A549 (cell line): ENCODE data around the gene SLC38A11. TPM values are rescaled to one million over a fixed set of nuclear protein-coding genes. Genes with fewer than 3 reads are reported as not detected.
"Not testable (repeated sequence)": the region's sequence is repeated elsewhere in the genome, so short reads cannot be mapped to it uniquely, and the experiment has no call there.

ENCODE experiments used
- ATAC-seq, 2 experiments: fragments of 200-7000 bp in 1 of 2; fragments of >200 bp in 1 of 2; cut with Nextera tagmentation in 1 of 2; cut with Tn5 transposase in 1 of 2; 3 replicates each; pipeline versions ENCODE4 v1.8.0 to v1.9.1; 2018 to 2020; ENCODE audit warnings: mild to moderate bottlenecking in 1 of 2, moderate library complexity in 1 of 2
- CTCF ChIA-PET: fragments of 300-600 bp; sonication (Branson Sonifier 250); formaldehyde crosslinking; extraction: SDS; loops from one replicate; lab custom pipeline; 2021; ENCODE audit warnings: antibody characterized with exemption, inconsistent platforms; lab: Yijun Ruan, JAX
- POLR2A ChIA-PET: fragments of 350-600 bp; formaldehyde crosslinking; extraction: SDS; loops from one replicate; lab custom pipeline; 2021; ENCODE audit warnings: antibody characterized with exemption, inconsistent platforms; lab: Yijun Ruan, JAX
- DNase-seq, 2 experiments: peaks; one replicate each; pipeline versions ENCODE4 v3.0.0 to v3.0.0-alpha.2; 2011 to 2016; ENCODE audit warnings: low read depth in 1 of 2, low spot score in 1 of 2
- FAIRE-seq: peaks from 2 replicates; lab custom pipeline; 2011; peaks lifted over from hg19 to GRCh38; lab: Jason Lieb, UNC
- H3K27ac ChIP-seq, 2 experiments: fragments of >200 bp; sonication (Bioruptor Twin); formaldehyde crosslinking; 3 replicates each; pipeline ENCODE4 v1.5.1; 2016 to 2017
- H3K4me1 ChIP-seq: fragments of >200 bp; sonication (Bioruptor Twin); formaldehyde crosslinking; 3 replicates; pipeline ENCODE4 v1.6.1; 2016
- H3K4me2 ChIP-seq: fragments of >200 bp; sonication (Bioruptor Twin); formaldehyde crosslinking; 3 replicates; pipeline ENCODE4 v1.6.1; 2016
- H3K4me3 ChIP-seq: fragments of >200 bp; sonication (Bioruptor Twin); formaldehyde crosslinking; 3 replicates; pipeline ENCODE4 v1.5.1; 2016
- H3K9me3 ChIP-seq: fragments of >200 bp; sonication (Bioruptor Twin); formaldehyde crosslinking; 3 replicates; pipeline ENCODE4 v1.6.1; 2016
- ATOH8 ChIP-seq: fragments of 250-450 bp; sonication (Bioruptor Pico); IDR thresholded peaks from 2 replicates; pipeline ENCODE4 v1.5.0; 2020; ENCODE audit warnings: low read depth, mild to moderate bottlenecking, moderate library complexity
- EHMT2 ChIP-seq: fragments of 200-600 bp; sonication (generic); IDR thresholded peaks from 2 replicates; pipeline ENCODE4 v1.6.1; 2016; ENCODE audit warnings: antibody characterized with exemption, low read depth, mild to moderate bottlenecking, moderate library complexity
- FOSL2 ChIP-seq, 2 experiments: fragments of 450-650 bp in 1 of 2; fragments of >200 bp in 1 of 2; sonication (Bioruptor Twin) in 1 of 2; formaldehyde crosslinking; IDR thresholded peaks; 2 replicates each; pipeline versions ENCODE4 v1.5.0 to v1.6.1; 2016 to 2020; ENCODE audit warnings: mild to moderate bottlenecking in 1 of 2, moderate library complexity in 1 of 2
- GATA3 ChIP-seq: IDR thresholded peaks from 2 replicates; pipeline ENCODE4 v1.6.1; 2012; ENCODE audit warnings: borderline replicate concordance
- HDAC2 ChIP-seq: fragments of 200-600 bp; sonication (generic); IDR thresholded peaks from 2 replicates; pipeline ENCODE4 v1.6.1; 2016
- HMGXB4 ChIP-seq: fragments of 250-450 bp; sonication (Bioruptor Pico); IDR thresholded peaks from 2 replicates; pipeline ENCODE4 v1.5.0; 2021; ENCODE audit warnings: mild to moderate bottlenecking, moderate library complexity, borderline replicate concordance
- HOXB13 ChIP-seq: fragments of 250-450 bp; sonication (Bioruptor Pico); IDR thresholded peaks from 2 replicates; pipeline ENCODE4 v1.5.0; 2020; ENCODE audit warnings: low read depth, mild to moderate bottlenecking, moderate library complexity
- HOXB5 ChIP-seq: fragments of 250-450 bp; sonication (Bioruptor Pico); IDR thresholded peaks from 2 replicates; pipeline ENCODE4 v1.5.0; 2020; ENCODE audit warnings: mild to moderate bottlenecking, moderate library complexity
- JUN ChIP-seq, 2 experiments: fragments of >200 bp; sonication (Bioruptor Twin); formaldehyde crosslinking; IDR thresholded peaks; 2 replicates in 1 of 2; 3 replicates in 1 of 2; pipeline ENCODE4 v1.6.1; 2016 to 2017
- JUNB ChIP-seq: fragments of >200 bp; sonication (Bioruptor Twin); formaldehyde crosslinking; IDR thresholded peaks from 2 replicates; pipeline ENCODE4 v1.6.1; 2016
- MAX ChIP-seq: IDR thresholded peaks from 2 replicates; pipeline ENCODE4 v1.6.1; 2012
- MAZ ChIP-seq: fragments of 150-350 bp; IDR thresholded peaks from 2 replicates; pipeline ENCODE4 v1.6.1; 2014; ENCODE audit warnings: antibody characterized with exemption, low read depth, low read length, borderline replicate concordance
- NFE2L2 ChIP-seq: fragments of 150-350 bp; conservative IDR thresholded peaks from 2 replicates; pipeline ENCODE4 v1.6.1; 2014; ENCODE audit warnings: low read length
- NR3C1 ChIP-seq: fragments of >200 bp; sonication (Bioruptor Twin); formaldehyde crosslinking; IDR thresholded peaks from 3 replicates; pipeline ENCODE4 v1.6.1; 2017
- RAD21 ChIP-seq, 2 experiments: fragments of >200 bp in 1 of 2; sonication (Bioruptor Twin) in 1 of 2; formaldehyde crosslinking in 1 of 2; IDR thresholded peaks in 1 of 2; conservative IDR thresholded peaks in 1 of 2; 2 replicates in 1 of 2; 3 replicates in 1 of 2; pipeline ENCODE4 v1.6.1; 2012 to 2018; ENCODE audit warnings: inconsistent platforms in 1 of 2
- RARB ChIP-seq: fragments of 250-450 bp; sonication (Bioruptor Pico); IDR thresholded peaks from 2 replicates; pipeline ENCODE4 v1.8.0; 2021; ENCODE audit warnings: mild to moderate bottlenecking, moderate library complexity
- ZFP36 ChIP-seq: fragments of 450-650 bp; IDR thresholded peaks from 2 replicates; pipeline ENCODE4 v1.6.1; 2014; ENCODE audit warnings: borderline replicate concordance; ENCODE audit not compliant: partially characterized antibody
- ZSCAN20 ChIP-seq: fragments of 250-450 bp; sonication (Bioruptor Pico); IDR thresholded peaks from 2 replicates; pipeline ENCODE4 v1.8.0; 2022; ENCODE audit warnings: mild to moderate bottlenecking, moderate library complexity
- WGBS: methylation state at CpG from one replicate; pipeline ENCODE4 v1.1.6; 2017; ENCODE audit errors: missing lambda C conversion rate; 5-methylcytosine and 5-hydroxymethylcytosine counted together
- polyA plus RNA-seq, 4 experiments: library from polyadenylated mRNA; depleted of rRNA in 3 of 4; stranded (reverse); fragments of >200 nt; fragmentation: RNase III in 1 of 4; extraction: RNeasy Plus Mini Kit Qiagen cat#74134 plus additional on column Dnase treatment in 1 of 4; gene quantifications; 2 replicates in 3 of 4; 3 replicates in 1 of 4; pipeline ENCODE4 v1.2.3, GENCODE V29; 2011 to 2017
- TF ChIP-seq, protein P1 (sequence below): IDR thresholded peaks from 2 replicates; pipeline ENCODE4 v1.6.1; 2012; ENCODE audit warnings: low read depth, borderline replicate concordance
- TF ChIP-seq, protein P2 (sequence below): fragments of 450-650 bp; IDR thresholded peaks from 2 replicates; pipeline ENCODE4 v1.6.1; 2014; ENCODE audit warnings: antibody characterized with exemption
- TF ChIP-seq, protein P3 (sequence below): IDR thresholded peaks from 2 replicates; pipeline ENCODE4 v1.6.1; 2012
- TF ChIP-seq, protein P4 (sequence below): fragments of >200 bp; sonication (Bioruptor Twin); formaldehyde crosslinking; IDR thresholded peaks from 2 replicates; pipeline ENCODE4 v1.6.1; 2016

The SLC38A11 gene
- polyA plus RNA-seq, 2 of the 4 experiments (the other 2 are of a cell fraction): 0.05 to 0.22 TPM

DNA sequence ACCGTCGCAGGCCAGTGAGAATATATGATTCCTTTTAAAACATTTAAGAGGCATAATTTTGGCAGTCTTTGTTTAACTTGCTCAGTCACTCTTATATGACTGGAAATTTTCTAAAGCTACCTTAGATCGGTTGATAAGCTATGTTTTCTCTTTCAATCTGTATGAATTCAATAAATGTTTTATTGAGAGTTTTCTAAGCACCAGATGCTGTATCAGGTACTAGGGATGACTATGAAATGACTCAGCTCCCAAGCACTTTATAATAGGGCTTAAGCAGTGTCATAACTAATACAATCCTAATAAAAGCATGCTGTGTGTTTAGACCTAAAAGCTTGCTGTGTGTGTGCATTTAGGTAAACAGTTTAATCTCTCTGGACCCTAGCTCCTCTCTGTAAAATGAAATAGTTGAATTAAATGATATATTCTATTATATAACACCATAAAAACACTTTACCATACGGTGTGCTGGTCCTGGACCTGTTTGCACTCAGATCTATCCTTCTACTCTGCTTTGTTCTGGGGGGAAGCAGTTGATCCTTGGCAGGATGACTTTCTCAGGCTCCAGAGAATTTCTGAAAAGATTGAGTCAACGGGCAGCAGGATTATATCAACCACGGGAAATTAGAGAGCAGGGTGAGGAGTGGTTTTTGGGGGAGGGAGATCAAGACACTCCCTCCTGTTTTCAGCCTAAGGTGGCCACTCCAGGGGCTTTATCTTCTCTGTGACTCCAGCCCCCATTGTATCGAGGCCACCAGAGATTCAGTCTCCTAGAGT is 26.1 kb upstream of the SLC38A11 start:
- Histone ChIP-seq H3K4me3 (no peak overlapping the region), H3K9me3 (no peaks in the 10 kb centered on the region), H3K27ac (peak overlapping the region; percentile 3 to 59; a peak in 4 of 6 replicates), H3K4me1 (peaks cover 27% of the 10 kb centered on the region), H3K4me2 (peak overlapping the region; percentile 45)
- 51% methylated on average over 7 of the region's 7 CpGs for WGBS
- POLR2A ChIA-PET: no interaction called here
- peak; percentile 97 for FAIRE-seq
- CTCF ChIA-PET: interaction anchor here (1.6 kb wide), 1 partner anchor 11 kb away, joined by 5 read pairs; no protein-coding TSS in a partner anchor
- TF ChIP-seq ZFP36 (no peak), ZSCAN20 (CRISPR knock-in tag) (no peak), HOXB5 (CRISPR knock-in tag) (no peak), MAX (no peak), HDAC2 (no peak), ATOH8 (CRISPR knock-in tag) (no peak), JUN (IDR thresholded peaks at IDR 0.05) (no peak), JUNB (peak; percentile 33; the same call in 1 of the 2 replicates), FOSL2 (IDR thresholded peaks at IDR 0.05) (peak; percentile 49; the same call in 1 of the 2 replicates), FOSL2 (CRISPR knock-in tag; IDR thresholded peaks at IDR 0.05) (no peak), NR3C1 (no peak), RARB (CRISPR knock-in tag) (no peak), MAZ (no peak), GATA3 (peak; percentile 30; the same call in 1 of the 2 replicates), RAD21 (conservative IDR thresholded peaks at IDR 0.05 in 1 of 2, IDR thresholded peaks at IDR 0.05 in 1 of 2) (no peak), HOXB13 (CRISPR knock-in tag) (no peak), EHMT2 (no peak), HMGXB4 (CRISPR knock-in tag) (no peak), NFE2L2 (no peak)
- TF ChIP-seq, protein P1, sequence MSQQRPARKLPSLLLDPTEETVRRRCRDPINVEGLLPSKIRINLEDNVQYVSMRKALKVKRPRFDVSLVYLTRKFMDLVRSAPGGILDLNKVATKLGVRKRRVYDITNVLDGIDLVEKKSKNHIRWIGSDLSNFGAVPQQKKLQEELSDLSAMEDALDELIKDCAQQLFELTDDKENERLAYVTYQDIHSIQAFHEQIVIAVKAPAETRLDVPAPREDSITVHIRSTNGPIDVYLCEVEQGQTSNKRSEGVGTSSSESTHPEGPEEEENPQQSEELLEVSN: no peak
- TF ChIP-seq, protein P2, sequence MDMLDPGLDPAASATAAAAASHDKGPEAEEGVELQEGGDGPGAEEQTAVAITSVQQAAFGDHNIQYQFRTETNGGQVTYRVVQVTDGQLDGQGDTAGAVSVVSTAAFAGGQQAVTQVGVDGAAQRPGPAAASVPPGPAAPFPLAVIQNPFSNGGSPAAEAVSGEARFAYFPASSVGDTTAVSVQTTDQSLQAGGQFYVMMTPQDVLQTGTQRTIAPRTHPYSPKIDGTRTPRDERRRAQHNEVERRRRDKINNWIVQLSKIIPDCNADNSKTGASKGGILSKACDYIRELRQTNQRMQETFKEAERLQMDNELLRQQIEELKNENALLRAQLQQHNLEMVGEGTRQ: no peak
- TF ChIP-seq, protein P3, sequence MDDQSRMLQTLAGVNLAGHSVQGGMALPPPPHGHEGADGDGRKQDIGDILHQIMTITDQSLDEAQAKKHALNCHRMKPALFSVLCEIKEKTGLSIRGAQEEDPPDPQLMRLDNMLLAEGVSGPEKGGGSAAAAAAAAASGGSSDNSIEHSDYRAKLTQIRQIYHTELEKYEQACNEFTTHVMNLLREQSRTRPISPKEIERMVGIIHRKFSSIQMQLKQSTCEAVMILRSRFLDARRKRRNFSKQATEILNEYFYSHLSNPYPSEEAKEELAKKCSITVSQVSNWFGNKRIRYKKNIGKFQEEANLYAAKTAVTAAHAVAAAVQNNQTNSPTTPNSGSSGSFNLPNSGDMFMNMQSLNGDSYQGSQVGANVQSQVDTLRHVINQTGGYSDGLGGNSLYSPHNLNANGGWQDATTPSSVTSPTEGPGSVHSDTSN: no peak
- TF ChIP-seq, protein P4, sequence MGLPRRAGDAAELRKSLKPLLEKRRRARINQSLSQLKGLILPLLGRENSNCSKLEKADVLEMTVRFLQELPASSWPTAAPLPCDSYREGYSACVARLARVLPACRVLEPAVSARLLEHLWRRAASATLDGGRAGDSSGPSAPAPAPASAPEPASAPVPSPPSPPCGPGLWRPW: no peak
- ATAC-seq: peak; percentile 71 to 87; a peak in 4 of 6 replicates
- peak in 1 of 2 experiments; percentile 13 for DNase-seq

DNA sequence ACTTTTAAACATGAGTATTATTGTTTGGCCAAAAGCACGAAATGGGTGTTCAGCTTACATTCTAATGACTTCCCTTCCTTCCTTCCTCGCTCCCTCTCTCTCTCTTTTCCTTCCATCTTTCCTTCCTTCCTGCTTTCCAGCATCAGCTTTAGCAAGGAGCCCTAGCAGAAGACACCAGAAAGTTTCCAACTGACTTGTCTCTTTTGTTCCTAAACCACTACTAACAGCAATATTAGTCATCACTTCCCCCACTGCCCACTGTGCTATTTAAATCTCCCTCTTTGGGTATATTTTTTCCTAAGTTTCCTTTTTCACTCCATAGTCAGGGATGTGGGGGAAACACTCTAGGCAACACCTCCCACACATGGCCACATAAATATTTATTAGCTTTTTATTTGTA is 25.4 kb upstream of the SLC38A11 start:
- CTCF ChIA-PET, POLR2A ChIA-PET, FAIRE-seq, DNase-seq, H3K9me3 ChIP-seq, H3K4me3 ChIP-seq: not testable (repeated sequence)
- ATAC-seq: peak in 1 of 2 experiments; percentile 37; a peak in 1 of 6 replicates
- Histone ChIP-seq H3K27ac (peak overlapping the region; percentile 3 to 43; a peak in 2 of 6 replicates), H3K4me1 (peaks cover 27% of the 10 kb centered on the region), H3K4me2 (peak overlapping the region; percentile 45)
- 87% methylated on average over 2 of the region's 2 CpGs for WGBS
